ENCODE results near the gene FTH1. TPM values are rescaled to one million over a fixed set of nuclear protein-coding genes. Genes with fewer than 3 reads are reported as not detected.

Gene FTH1
- total and polyA plus RNA-seq, 11 donors: 1,764 to 5,397 (median 2,454) TPM

- Histone ChIP-seq H3K4me1 (peaks cover 0 to 41% (median 18%) of the 10 kb centered on the region in 12 donors), H3K27ac (no peak overlapping the region), H3K27me3 (peaks cover 0 to 4% (median 0%) of the 10 kb centered on the region in 9 donors), H3K9me3 (no peaks in the 10 kb centered on the region), H3K4me3 (no peak overlapping the region), H3K36me3 (peaks cover 0 to 4% (median 0%) of the 10 kb centered on the region in 9 donors)
- TF ChIP-seq POLR2A (IDR thresholded peaks at IDR 0.05) (no peak), CTCF (IDR thresholded peaks at IDR 0.05) (no peak)
- DNase-seq: no peak
- WGBS, 4 donors: 95 to 99% (median 97%) methylated on average over 3 of the region's 3 CpGs
- intact Hi-C loops (cut with DNase I): loop anchor here in 3 of 10 donors (5.0 to 10.0 kb wide), 3 partner anchors 102 to 151 kb away; no protein-coding TSS in a partner anchor
- ATAC-seq: no peak
Observed at GRCh38 chr11:61952882-61953281, 14.6 kb downstream of the FTH1 start.

- ATAC-seq (no peak), DNase-seq (no peak)
- TF ChIP-seq POLR2A (IDR thresholded peaks at IDR 0.05) (no peak), CTCF (IDR thresholded peaks at IDR 0.05) (no peak)
- H3K9me3 ChIP-seq: no peaks in the 10 kb centered on the region
- peaks cover 0 to 49% (median 21%) of the 10 kb centered on the region in 12 donors for H3K4me1 ChIP-seq
- no peak overlapping the region for H3K27ac ChIP-seq
- peaks cover 0 to 2% (median 0%) of the 10 kb centered on the region in 9 donors for H3K36me3 ChIP-seq
- no peak overlapping the region for H3K4me3 ChIP-seq
- intact Hi-C loops (cut with DNase I): loop anchor here in 3 of 10 donors (5.0 to 10.0 kb wide), 3 partner anchors 103 to 149 kb away; no protein-coding TSS in a partner anchor
- WGBS, 4 donors: 89 to 99% (median 93%) methylated on average over 7 to 11 of the region's 11 CpGs
- peaks cover 0 to 4% (median 0%) of the 10 kb centered on the region in 9 donors for H3K27me3 ChIP-seq
Observed at GRCh38 chr11:61951484-61952135, 15.8 kb downstream of the FTH1 start.

GRCh38 chr11:61950035-61950547 is 17.3 kb downstream of the FTH1 start, which contains the start of gene BEST1:
Gene BEST1 (plus strand): TSS chr11:61950351. CDS start chr11:61951807, 1,456 bp downstream.
- peaks cover 0 to 3% (median 0%) of the 10 kb centered on the region in 9 donors for H3K27me3 ChIP-seq
- H3K9me3 ChIP-seq: no peaks in the 10 kb centered on the region
- intact Hi-C loops (cut with DNase I): loop anchor here in 3 of 10 donors (5.0 to 10.0 kb wide), 3 partner anchors 105 to 148 kb away; no protein-coding TSS in a partner anchor
- 79 to 91% (median 85%) methylated on average over 3 to 8 of the region's 8 CpGs for WGBS, 4 donors
- DNase-seq (no peak), ATAC-seq (no peak)
- no peak within 1 kb of the TSS for H3K4me3 ChIP-seq
- H3K36me3 ChIP-seq: no peaks in the 10 kb centered on the region
- TF ChIP-seq CTCF (IDR thresholded peaks at IDR 0.05): no peak
- TF ChIP-seq POLR2A (IDR thresholded peaks at IDR 0.05): no peak
- H3K27ac ChIP-seq: peak within 1 kb of the TSS in 7 of 12 donors; percentile 10 to 63 (median 31)
- peaks cover 0 to 34% (median 14%) of the 10 kb centered on the region in 12 donors for H3K4me1 ChIP-seq
